ENCODE data around the gene PHF24. TPM values are rescaled to one million over a fixed set of nuclear protein-coding genes. Genes with fewer than 3 reads are reported as not detected.

Gene PHF24
- total RNA-seq, 4 donors from 2014 or later = 0.04 TPM; not detected in 3

DNA sequence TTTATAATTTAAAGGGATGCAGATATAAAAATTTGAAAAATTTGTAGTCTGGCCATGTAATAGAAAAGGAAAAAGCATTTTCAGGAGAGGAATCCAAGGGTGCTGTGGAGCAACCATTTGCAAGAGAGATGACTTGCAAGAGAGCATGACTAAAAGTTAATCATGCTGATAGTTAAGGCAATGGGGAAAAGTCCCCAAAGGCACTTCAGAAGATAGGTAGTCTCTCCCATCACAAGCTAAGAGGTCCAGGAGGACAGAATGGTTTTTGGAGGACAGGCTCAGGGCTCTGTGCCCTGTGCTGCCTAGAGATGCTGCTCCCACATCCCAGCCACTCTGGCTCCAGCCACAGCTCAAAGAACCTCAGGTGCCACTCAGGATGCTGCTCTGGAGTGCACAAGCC, 70.3 kb downstream of the PHF24 start:
- ATAC-seq (no peak), DNase-seq (no peak)
- H3K9me3 ChIP-seq = no peaks in the 10 kb centered on the region
- no peak overlapping the region for H3K27ac ChIP-seq
- H3K27me3 ChIP-seq = no peaks in the 10 kb centered on the region
- peaks cover 0 to 25% of the 10 kb centered on the region in 2 donors for H3K4me1 ChIP-seq
- H3K36me3 ChIP-seq = peaks cover 0 to 42% of the 10 kb centered on the region in 2 donors
- in situ Hi-C loops (cut with MboI; ENCODE audit: low sequenced_read_pairs in 4 of 4) = no loop called here
- no peak overlapping the region for H3K4me3 ChIP-seq
- intact Hi-C loops (cut with DNase I; ENCODE audit: low total_unique reads) = no loop called here
- TF ChIP-seq, protein P1, sequence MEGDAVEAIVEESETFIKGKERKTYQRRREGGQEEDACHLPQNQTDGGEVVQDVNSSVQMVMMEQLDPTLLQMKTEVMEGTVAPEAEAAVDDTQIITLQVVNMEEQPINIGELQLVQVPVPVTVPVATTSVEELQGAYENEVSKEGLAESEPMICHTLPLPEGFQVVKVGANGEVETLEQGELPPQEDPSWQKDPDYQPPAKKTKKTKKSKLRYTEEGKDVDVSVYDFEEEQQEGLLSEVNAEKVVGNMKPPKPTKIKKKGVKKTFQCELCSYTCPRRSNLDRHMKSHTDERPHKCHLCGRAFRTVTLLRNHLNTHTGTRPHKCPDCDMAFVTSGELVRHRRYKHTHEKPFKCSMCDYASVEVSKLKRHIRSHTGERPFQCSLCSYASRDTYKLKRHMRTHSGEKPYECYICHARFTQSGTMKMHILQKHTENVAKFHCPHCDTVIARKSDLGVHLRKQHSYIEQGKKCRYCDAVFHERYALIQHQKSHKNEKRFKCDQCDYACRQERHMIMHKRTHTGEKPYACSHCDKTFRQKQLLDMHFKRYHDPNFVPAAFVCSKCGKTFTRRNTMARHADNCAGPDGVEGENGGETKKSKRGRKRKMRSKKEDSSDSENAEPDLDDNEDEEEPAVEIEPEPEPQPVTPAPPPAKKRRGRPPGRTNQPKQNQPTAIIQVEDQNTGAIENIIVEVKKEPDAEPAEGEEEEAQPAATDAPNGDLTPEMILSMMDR (IDR thresholded peaks at IDR 0.05 in 4 of 5, conservative IDR thresholded peaks at IDR 0.05 in 1 of 5) = no peak

DNA sequence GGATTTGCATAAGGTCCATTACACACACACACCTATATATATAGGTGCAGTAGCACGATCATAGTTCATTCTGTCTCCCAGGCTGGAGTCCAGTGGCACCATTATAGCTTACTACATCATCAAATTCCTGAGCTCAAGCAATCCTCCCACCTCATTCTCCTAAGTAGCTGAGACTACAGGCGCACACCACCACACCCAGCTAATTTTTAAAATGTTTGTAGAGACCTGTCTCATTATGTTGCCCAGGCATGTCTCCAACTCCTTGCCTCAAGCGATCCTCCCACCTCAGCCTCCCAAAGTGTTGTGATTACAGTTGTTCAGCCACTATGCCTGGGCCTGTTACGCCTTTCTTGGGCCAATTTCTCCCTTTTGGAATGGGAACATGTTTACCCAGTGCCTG, 71.2 kb downstream of the PHF24 start:
- Histone ChIP-seq H3K36me3 (peaks cover 0 to 41% of the 10 kb centered on the region in 2 donors), H3K27ac (no peak overlapping the region), H3K4me3 (no peak overlapping the region), H3K9me3 (no peaks in the 10 kb centered on the region), H3K27me3 (no peaks in the 10 kb centered on the region), H3K4me1 (peaks cover 0 to 25% of the 10 kb centered on the region in 2 donors)
- intact Hi-C loops (cut with DNase I; ENCODE audit: low total_unique reads) = no loop called here
- ATAC-seq = no peak
- no peak for DNase-seq
- TF ChIP-seq POLR2A (IDR thresholded peaks at IDR 0.05) = no peak
- TF ChIP-seq, protein P1 (IDR thresholded peaks at IDR 0.05 in 4 of 5, conservative IDR thresholded peaks at IDR 0.05 in 1 of 5) = no peak
- in situ Hi-C loops (cut with MboI; ENCODE audit: low sequenced_read_pairs in 4 of 4) = no loop called here

DNA sequence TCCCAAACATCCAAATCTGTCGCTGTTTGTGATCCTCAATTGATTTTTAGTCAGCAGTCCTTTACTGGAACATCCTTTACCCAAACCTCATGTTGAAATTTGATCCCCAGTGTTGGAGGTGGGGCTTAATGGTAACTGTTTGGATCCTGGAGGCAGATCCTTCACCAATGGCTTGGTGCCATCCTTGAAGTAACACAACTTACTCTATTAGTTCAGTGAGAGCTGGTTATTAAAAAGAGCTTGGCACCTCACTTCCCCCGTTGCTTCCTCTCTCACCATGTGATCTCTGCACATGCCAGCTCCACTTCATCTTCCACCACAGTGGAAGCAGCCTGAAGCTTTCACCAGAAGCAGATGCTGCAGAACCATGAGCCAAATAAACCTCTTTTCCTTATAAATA, 71.8 kb downstream of the PHF24 start:
- H3K27me3 ChIP-seq = no peaks in the 10 kb centered on the region
- H3K4me3 ChIP-seq = no peak overlapping the region
- peaks cover 0 to 35% of the 10 kb centered on the region in 2 donors for H3K36me3 ChIP-seq
- in situ Hi-C loops (cut with MboI; ENCODE audit: low sequenced_read_pairs in 4 of 4) = no loop called here
- no peaks in the 10 kb centered on the region for H3K9me3 ChIP-seq
- H3K4me1 ChIP-seq = peaks cover 0 to 25% of the 10 kb centered on the region in 2 donors
- intact Hi-C loops (cut with DNase I; ENCODE audit: low total_unique reads) = no loop called here
- H3K27ac ChIP-seq = no peak overlapping the region
- DNase-seq (no peak), ATAC-seq (no peak)
- TF ChIP-seq, protein P1 (IDR thresholded peaks at IDR 0.05 in 4 of 5, conservative IDR thresholded peaks at IDR 0.05 in 1 of 5) = no peak
- TF ChIP-seq POLR2A (IDR thresholded peaks at IDR 0.05) = no peak

Other genes with a start within 250 kb of the PHF24 start
- 1 to 10 TPM in 1 of 4 donors, under 1 TPM in 2, not detected in 1; 0.87 to 1.9 (median 0.91) TPM for gene CCL21, start 248.1 kb upstream of the PHF24 start, total RNA-seq
- 100 to 1,000 TPM in 3 of 4 donors, 10 to 100 TPM in 1; 75.3 to 187 (median 128) TPM for gene DNAJB5, start 31.5 kb downstream of the PHF24 start, total RNA-seq
- 100 to 1,000 TPM; 265 to 354 (median 342) TPM for gene VCP, start 114.3 kb downstream of the PHF24 start, total RNA-seq
- gene FANCG, start 121.7 kb downstream of the PHF24 start, total RNA-seq = 10 to 100 TPM in 1 of 4 donors, 1 to 10 TPM in 3; 1.8 to 15.7 (median 3.4) TPM
- 10 to 100 TPM in 1 of 4 donors, 1 to 10 TPM in 3; 6.6 to 12.3 (median 7.3) TPM for gene PIGO, start 138.3 kb downstream of the PHF24 start, total RNA-seq
- 100 to 1,000 TPM; 117 to 168 (median 158) TPM for gene STOML2, start 144.8 kb downstream of the PHF24 start, total RNA-seq
- 10 to 100 TPM; 13.0 to 28.9 (median 24.2) TPM for gene ATOSB, start 157.6 kb downstream of the PHF24 start, total RNA-seq
- gene UNC13B, start 203.7 kb downstream of the PHF24 start, total RNA-seq = 10 to 100 TPM in 2 of 4 donors, 1 to 10 TPM in 2; 7.5 to 17.5 (median 13.1) TPM

Measured in gastrocnemius medialis (tissue), 4 donors.